IgD-negative memory B cell (primary cell): ENCODE data around the gene RASSF9. TPM values are rescaled to one million over a fixed set of nuclear protein-coding genes. Genes with fewer than 3 reads are reported as not detected.

Experiments
- H3K27ac Mint-ChIP-seq, 3 donors: one replicate each; pipeline ENCODE4 v1.8.0; 2020 to 2022; ENCODE audit warnings: mild to moderate bottlenecking in 3 of 3, mixed read lengths in 3 of 3, moderate library complexity in 1 of 3
- H3K27me3 Mint-ChIP-seq: one replicate; pipeline ENCODE4 v1.8.0; 2021; ENCODE audit warnings: mixed read lengths
- H3K36me3 Mint-ChIP-seq: one replicate; pipeline ENCODE4 v1.8.0; 2020; ENCODE audit warnings: mild to moderate bottlenecking, mixed read lengths
- H3K4me1 Mint-ChIP-seq, 3 donors: one replicate each; pipeline ENCODE4 v1.8.0; 2020 to 2022; ENCODE audit warnings: mixed read lengths in 3 of 3, mild to moderate bottlenecking in 1 of 3
- H3K4me3 Mint-ChIP-seq, 4 donors: one replicate each; pipeline ENCODE4 v1.8.0; 2020 to 2022; ENCODE audit warnings: mild to moderate bottlenecking in 4 of 4, mixed read lengths in 4 of 4, moderate library complexity in 3 of 4
- H3K9me3 Mint-ChIP-seq, 3 donors: one replicate each; pipeline ENCODE4 v1.8.0; 2020 to 2021; ENCODE audit warnings: mixed read lengths in 3 of 3, mild to moderate bottlenecking in 1 of 3
- polyA plus RNA-seq: library from polyadenylated mRNA; unstranded; fragments of 300-500 nt; fragmentation: Illumina TruSeq; gene quantifications from one replicate; pipeline ENCODE4 v1.2.3, GENCODE V29; 2021

The RASSF9 gene
- polyA plus RNA-seq, 1 donor from 2014 or later, result not detected

DNA sequence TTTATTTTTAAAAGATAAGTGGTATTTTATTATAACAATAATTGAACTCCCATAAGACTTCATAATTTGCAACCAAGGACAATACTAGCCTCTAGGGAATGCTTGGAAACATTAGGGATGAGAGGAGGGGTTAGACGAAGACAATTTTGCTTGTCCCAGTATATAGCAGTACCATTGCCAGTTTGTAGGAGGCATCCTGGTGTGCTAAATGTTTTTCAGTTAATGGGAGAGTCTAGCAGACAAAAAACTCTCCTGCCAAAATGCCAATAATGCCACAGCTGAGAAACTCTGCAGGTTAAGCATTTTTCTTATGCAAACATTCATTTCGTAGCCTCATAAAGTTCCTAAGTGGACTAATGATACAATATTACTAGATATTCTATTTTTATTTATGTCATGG is 38.1 kb downstream of the RASSF9 start:
- Mint-ChIP-seq H3K4me1 (no peaks in the 10 kb centered on the region), H3K36me3 (no peaks in the 10 kb centered on the region), H3K4me3 (no peak overlapping the region), H3K9me3 (no peaks in the 10 kb centered on the region), H3K27ac (no peak overlapping the region), H3K27me3 (no peaks in the 10 kb centered on the region)

DNA sequence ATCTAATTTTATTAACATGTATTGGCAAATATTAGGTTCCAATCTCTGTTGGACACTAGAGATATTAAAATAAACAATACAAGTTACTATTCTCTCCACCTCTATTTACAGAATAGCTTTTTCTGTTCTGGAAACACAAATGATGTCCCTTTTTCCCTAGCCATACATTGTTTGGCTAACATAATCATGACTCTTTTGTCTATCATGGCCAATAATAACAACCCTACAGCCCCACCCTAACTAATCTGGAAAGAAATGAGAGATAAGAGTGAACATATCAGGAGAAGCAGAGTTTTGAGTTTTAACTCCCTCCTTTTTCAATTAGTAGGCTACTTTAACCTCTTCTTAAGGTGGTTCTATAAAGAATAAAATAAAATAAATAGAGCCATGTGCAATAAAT is 40.2 kb downstream of the RASSF9 start:
- Mint-ChIP-seq H3K4me3 (no peak overlapping the region), H3K27ac (no peak overlapping the region), H3K4me1 (no peaks in the 10 kb centered on the region), H3K36me3 (no peaks in the 10 kb centered on the region), H3K27me3 (no peaks in the 10 kb centered on the region), H3K9me3 (no peaks in the 10 kb centered on the region)

DNA sequence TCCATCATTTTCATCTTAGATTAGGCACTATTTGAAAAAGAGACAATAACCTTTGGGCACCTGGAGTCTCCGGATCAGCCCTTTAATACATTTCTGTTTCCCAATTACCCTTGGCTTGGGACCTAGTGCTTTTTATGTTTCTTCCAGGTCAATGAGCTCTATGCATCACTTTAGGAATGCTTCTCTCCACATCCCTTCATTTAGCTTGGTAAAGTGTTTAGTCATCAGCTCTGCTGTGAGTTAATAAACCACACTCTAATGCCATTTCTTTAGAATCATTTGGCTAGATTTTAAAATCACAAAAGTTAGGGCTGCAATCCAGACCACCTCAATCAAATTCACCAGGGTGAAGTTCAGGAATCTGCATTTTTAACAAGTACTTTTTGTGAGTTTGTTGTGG is 41.7 kb downstream of the RASSF9 start:
- H3K27me3 Mint-ChIP-seq, result no peaks in the 10 kb centered on the region
- no peak overlapping the region for H3K27ac Mint-ChIP-seq
- H3K36me3 Mint-ChIP-seq, result no peaks in the 10 kb centered on the region
- H3K4me1 Mint-ChIP-seq, result no peaks in the 10 kb centered on the region
- H3K9me3 Mint-ChIP-seq, result peaks cover 0 to 3% (median 0%) of the 10 kb centered on the region in 3 donors
- H3K4me3 Mint-ChIP-seq, result no peak overlapping the region

DNA sequence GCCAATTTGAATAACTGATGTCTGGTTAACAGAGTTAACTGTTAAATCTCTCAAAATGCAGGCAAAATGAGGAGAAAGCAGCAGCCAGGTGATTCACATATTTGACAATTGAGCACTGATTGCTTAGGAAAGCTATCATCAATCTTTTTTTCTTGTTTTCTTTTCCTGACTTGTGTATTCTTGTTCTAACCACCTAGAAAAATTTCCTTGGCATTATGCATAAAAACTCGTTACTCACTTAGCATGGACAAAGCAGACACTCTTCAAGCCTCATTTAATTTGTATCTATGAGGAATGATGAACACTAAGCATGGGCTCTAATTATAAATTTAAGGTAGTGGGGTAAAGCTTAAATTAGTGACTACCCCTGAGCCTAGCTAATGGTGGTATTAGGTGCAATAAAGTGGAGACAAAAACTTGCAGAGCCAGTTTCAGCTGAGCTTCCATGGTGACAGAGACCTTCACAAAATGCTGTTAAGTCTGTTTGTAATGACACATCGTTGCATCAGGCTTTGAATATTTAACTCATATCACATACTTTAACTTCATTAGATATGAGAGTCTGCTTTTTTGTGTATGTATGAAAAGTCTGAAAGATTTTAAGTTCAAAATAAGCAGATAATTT is 52.0 kb downstream of the RASSF9 start:
- H3K27me3 Mint-ChIP-seq, result no peaks in the 10 kb centered on the region
- no peak overlapping the region for H3K27ac Mint-ChIP-seq
- H3K4me1 Mint-ChIP-seq, result no peaks in the 10 kb centered on the region
- no peak overlapping the region for H3K4me3 Mint-ChIP-seq
- peaks cover 2% of the 10 kb centered on the region for H3K36me3 Mint-ChIP-seq
- H3K9me3 Mint-ChIP-seq, result peaks cover 0 to 7% (median 1%) of the 10 kb centered on the region in 3 donors

DNA sequence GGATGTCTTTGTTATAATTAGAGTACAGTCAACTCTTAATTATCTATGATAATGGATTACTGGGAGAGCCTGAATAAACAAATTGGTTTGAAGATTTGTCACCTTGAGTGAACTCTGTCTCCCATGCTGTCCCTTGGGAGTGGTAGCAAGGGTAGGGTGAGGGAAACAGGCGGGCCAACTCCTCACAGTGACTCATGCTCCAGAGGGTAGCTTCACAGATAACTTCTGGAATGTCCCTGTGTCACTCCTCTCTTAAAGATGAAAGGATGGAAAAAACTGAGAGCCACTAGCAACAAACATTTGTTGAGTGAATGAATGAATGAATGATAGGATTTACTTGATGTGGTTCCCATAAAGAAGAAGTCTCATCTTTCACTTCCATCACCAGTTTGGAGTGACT is 53.5 kb downstream of the RASSF9 start:
- no peaks in the 10 kb centered on the region for H3K4me1 Mint-ChIP-seq
- H3K9me3 Mint-ChIP-seq, result peaks cover 0 to 2% (median 1%) of the 10 kb centered on the region in 3 donors
- H3K27me3 Mint-ChIP-seq, result no peaks in the 10 kb centered on the region
- H3K4me3 Mint-ChIP-seq, result no peak overlapping the region
- H3K36me3 Mint-ChIP-seq, result peaks cover 2% of the 10 kb centered on the region
- no peak overlapping the region for H3K27ac Mint-ChIP-seq

DNA sequence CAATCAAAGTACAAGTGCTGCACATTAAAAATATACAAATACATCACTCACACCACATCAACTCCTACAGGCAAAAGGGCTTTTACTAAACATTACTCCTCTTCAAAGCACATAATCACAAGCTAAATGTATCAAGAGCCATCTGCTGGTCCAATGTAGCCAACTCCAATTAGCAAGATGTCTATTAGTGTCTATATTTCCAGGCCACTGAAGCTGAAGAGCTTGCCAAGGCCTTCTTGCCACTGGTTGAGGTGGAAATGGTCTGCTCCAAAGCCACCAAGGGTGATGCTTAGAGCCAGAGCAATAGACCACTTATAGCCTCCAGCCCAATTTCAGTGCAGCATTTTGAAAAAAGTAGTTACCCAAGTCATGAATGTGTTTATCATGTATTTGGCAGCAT is 54.4 kb downstream of the RASSF9 start:
- H3K27me3 Mint-ChIP-seq, result no peaks in the 10 kb centered on the region
- H3K4me3 Mint-ChIP-seq, result no peak overlapping the region
- peaks cover 2% of the 10 kb centered on the region for H3K36me3 Mint-ChIP-seq
- H3K4me1 Mint-ChIP-seq, result no peaks in the 10 kb centered on the region
- no peak overlapping the region for H3K27ac Mint-ChIP-seq
- peaks cover 0 to 2% (median 1%) of the 10 kb centered on the region in 3 donors for H3K9me3 Mint-ChIP-seq

DNA sequence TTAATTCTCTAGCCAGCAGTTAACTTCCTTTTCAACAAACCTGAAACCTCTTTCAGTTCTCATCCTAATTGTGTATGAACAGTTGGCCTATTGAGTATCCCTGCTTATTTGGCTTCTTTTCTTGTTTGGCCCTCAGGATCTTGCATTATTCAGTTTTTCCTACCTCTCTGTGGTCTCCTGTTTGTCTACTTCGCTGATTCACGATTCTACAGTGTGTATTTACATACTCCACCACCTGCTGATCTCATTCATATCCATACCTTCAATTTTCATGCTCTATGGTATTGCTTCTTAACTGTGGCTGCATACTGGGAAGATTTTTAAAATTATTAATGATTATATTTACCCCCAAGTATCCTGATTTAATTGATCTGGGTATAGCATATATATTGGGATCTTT is 56.4 kb downstream of the RASSF9 start:
- Mint-ChIP-seq H3K9me3 (peaks cover 0 to 1% (median 0%) of the 10 kb centered on the region in 3 donors), H3K4me3 (no peak overlapping the region), H3K27ac (no peak overlapping the region), H3K4me1 (no peaks in the 10 kb centered on the region), H3K36me3 (peaks cover 2% of the 10 kb centered on the region), H3K27me3 (no peaks in the 10 kb centered on the region)

DNA sequence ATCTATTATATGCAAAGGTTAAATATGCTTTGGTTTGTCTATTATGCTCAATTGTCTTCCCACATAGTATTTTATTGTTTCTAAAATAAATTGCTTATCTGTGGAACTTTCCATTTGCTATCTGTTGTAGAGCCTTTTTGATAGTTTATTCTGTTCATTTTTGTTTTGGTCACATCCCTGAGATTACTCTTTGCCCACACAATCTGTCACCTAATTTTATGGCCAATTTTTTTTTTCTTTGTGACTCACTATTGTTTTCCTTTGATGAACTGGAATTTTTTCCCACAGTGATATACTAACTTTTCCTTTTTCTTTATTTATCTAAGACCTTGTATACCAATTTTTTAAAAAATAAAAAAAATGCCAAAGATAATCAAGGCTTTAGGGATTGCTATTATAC is 61.1 kb downstream of the RASSF9 start:
- Mint-ChIP-seq H3K36me3 (no peaks in the 10 kb centered on the region), H3K9me3 (peaks cover 0 to 3% (median 1%) of the 10 kb centered on the region in 3 donors), H3K27ac (no peak overlapping the region), H3K4me3 (no peak overlapping the region), H3K27me3 (no peaks in the 10 kb centered on the region), H3K4me1 (no peaks in the 10 kb centered on the region)

DNA sequence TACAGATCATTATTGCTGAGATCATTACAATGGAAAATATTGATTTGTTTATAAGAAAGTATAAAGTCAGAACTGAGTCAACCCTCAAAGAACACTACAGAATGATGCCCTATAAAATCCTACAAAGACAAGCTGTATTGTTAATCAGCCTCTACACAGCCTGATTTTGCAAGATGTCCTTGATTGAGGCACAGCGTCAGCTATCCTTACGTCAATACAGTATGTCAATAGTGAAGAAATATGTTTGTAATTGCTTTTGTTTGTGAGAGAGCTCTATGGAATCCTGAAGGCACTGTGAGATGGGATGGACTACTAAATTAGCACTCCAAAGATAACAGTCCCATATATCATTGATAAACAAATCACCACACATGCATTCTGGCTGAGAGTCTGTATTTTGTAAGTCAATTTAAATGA is 70.7 kb downstream of the RASSF9 start:
- H3K4me1 Mint-ChIP-seq, result peaks cover 0 to 2% (median 0%) of the 10 kb centered on the region in 3 donors
- H3K36me3 Mint-ChIP-seq, result no peaks in the 10 kb centered on the region
- no peaks in the 10 kb centered on the region for H3K27me3 Mint-ChIP-seq
- no peak overlapping the region for H3K4me3 Mint-ChIP-seq
- H3K9me3 Mint-ChIP-seq, result no peaks in the 10 kb centered on the region
- no peak overlapping the region for H3K27ac Mint-ChIP-seq

DNA sequence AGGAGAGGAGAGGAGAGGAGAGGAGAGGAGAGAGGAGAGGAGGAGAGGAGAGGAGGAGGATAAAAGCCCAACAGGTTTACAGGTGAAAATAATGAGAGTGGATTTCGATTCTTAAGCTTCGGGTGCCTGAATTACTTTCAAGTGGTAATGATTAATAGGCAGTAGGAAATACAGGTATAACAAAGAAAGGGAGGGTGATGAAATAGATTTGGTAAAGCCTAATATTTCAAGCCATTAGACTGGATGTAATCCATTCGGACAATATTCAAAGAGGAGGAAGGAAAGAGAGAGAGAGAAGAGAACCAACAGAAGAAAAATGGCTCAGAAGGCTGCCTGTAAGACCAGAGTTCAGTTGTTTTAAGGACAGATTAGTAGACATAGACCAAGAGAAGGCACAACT is 76.6 kb downstream of the RASSF9 start:
- H3K9me3 Mint-ChIP-seq, result peaks cover 2 to 8% (median 5%) of the 10 kb centered on the region in 3 donors
- H3K27me3 Mint-ChIP-seq, result no peaks in the 10 kb centered on the region
- peak overlapping the region in 1 of 3 donors; percentile 13 for H3K27ac Mint-ChIP-seq
- peaks cover 0 to 2% (median 0%) of the 10 kb centered on the region in 3 donors for H3K4me1 Mint-ChIP-seq
- H3K36me3 Mint-ChIP-seq, result no peaks in the 10 kb centered on the region
- H3K4me3 Mint-ChIP-seq, result no peak overlapping the region

DNA sequence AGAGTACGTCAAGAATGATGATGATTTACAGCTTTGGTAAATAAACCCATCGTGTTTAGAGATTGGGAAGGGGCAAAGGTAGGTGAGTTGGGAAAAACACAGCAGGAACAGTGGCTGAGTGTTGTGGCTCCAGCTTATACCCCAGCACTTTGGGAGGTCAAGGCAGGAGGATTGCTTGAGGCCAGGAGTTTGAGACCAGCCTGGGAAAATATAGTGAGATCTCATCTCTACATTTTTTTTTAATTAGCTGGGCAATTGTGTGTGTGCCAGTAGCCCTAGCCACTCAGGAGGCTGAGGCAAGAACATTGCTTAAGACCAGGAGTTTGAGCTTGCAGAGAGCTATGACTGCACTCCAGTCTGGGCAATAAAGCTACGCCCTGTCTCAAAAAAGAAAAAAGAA is 77.1 kb downstream of the RASSF9 start:
- Mint-ChIP-seq H3K9me3 (peaks cover 2 to 13% (median 6%) of the 10 kb centered on the region in 3 donors), H3K27ac (peak overlapping the region in 1 of 3 donors; percentile 36), H3K4me1 (no peaks in the 10 kb centered on the region), H3K27me3 (no peaks in the 10 kb centered on the region), H3K4me3 (no peak overlapping the region), H3K36me3 (no peaks in the 10 kb centered on the region)

DNA sequence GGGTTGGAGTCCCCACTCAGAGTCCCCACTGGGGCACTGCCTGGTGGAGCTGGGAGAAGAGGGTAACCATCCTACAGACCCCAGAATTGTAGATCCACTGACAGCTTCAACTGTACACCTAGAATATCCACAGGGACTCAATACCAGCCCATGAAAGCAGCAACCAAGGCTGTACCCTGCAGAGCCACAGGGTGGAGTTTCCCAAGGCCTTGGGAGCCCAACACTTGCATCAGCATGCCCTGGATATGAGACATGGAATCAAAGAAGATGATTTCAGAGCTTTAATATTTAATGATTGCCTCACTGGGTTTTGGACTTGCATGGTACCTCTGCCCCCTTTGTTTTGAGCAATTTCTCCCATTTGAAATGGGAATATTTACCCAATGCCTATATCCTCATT is 80.4 kb downstream of the RASSF9 start:
- Mint-ChIP-seq H3K4me1 (no peaks in the 10 kb centered on the region), H3K27me3 (no peaks in the 10 kb centered on the region), H3K27ac (no peak overlapping the region), H3K36me3 (no peaks in the 10 kb centered on the region), H3K4me3 (no peak overlapping the region), H3K9me3 (peaks cover 2 to 13% (median 6%) of the 10 kb centered on the region in 3 donors)

Other genes starting within 250 kb of the RASSF9 start
- gene NTS, start 37.9 kb upstream of the RASSF9 start, polyA plus RNA-seq, result not detected